Tibial nerve (tissue), 3 donors: Measurements from ENCODE around the gene SMAD3.

Source experiments
- CTCF ChIP-seq, 5 experiments: fragments of 200-600 bp in 3 of 5; fragments of 450-650 bp in 2 of 5; sonication (generic) in 3 of 5; IDR thresholded peaks; one replicate each; pipeline ENCODE4 v1.5.1; 2016 to 2019; ENCODE audit warnings: antibody characterized with exemption in 5 of 5, mild to moderate bottlenecking in 3 of 5, moderate library complexity in 2 of 5
- POLR2A ChIP-seq, 2 donors: fragments of 450-650 bp; IDR thresholded peaks; one replicate each; pipeline ENCODE4 v1.6.1; 2017; ENCODE audit warnings: antibody characterized with exemption in 2 of 2, mild to moderate bottlenecking in 2 of 2, moderate library complexity in 2 of 2

GRCh38 chr15:67018441-67018840, 47.0 kb upstream of the SMAD3 start:
- TF ChIP-seq CTCF (IDR thresholded peaks at IDR 0.05) (no peak), POLR2A (IDR thresholded peaks at IDR 0.05) (no peak)
